HG03103 (cell line): ENCODE results near the gene SLC6A20.
"Not testable (repeated sequence)": the region's sequence is repeated elsewhere in the genome, so short reads cannot be mapped to it uniquely, and the experiment has no call there.

Source experiments
- ATAC-seq: cut with Tn5 transposase; IDR thresholded peaks from one replicate; pipeline ENCODE4 v1.9.1; 2021; ENCODE audit warnings: low read depth; ENCODE audit not compliant: unreplicated experiment

SLC6A20 gene

DNA sequence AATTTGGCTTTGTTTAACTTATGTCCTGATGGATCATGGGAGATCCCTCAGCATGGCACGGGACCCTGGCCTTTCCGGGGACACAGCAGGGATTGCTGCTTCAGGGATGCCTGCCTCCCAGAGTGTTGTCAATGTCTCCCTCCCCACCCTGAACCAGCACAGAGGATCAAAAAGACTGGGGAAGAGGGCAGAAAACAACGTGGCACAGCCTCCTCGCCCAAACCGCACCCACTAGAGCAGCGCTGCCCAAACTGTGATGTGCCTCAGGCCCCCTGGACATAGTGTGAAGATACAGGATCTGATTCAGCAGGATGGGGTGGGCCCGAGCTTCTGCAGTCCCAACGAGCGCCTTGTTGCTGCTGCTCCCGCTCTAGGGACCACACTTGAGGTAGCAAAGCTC lies 34.5 kb downstream of the SLC6A20 start:
- no peak for ATAC-seq

GRCh38 chr3:45760878-45761711 lies 35.2 kb downstream of the SLC6A20 start:
- ATAC-seq: no peak

DNA sequence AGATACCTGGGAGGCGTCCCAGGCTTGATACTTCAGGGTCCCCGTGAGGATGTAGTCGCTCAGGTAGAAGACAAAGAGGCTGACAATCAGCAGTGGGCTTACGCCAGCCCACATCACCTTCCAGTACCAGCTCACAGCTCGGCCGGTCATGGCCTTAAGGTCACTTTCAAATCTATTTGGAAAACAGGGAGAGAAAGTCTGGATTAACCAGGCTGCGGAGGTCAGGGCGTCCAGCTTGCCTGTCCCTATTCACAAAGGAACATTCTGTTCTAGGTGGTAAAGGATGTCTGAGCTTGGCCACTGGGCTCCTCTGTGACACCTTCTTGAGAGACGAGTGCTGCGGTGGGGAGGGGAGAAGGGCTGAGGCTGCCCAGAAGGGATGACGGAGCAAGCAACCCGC lies 36.5 kb downstream of the SLC6A20 start:
- ATAC-seq: no peak

GRCh38 chr3:45758871-45759270 lies 37.5 kb downstream of the SLC6A20 start:
- ATAC-seq: no peak

- not testable (repeated sequence) for ATAC-seq
These were observed 39.2 kb downstream of the SLC6A20 start for GRCh38 chr3:45757141-45757540.

DNA sequence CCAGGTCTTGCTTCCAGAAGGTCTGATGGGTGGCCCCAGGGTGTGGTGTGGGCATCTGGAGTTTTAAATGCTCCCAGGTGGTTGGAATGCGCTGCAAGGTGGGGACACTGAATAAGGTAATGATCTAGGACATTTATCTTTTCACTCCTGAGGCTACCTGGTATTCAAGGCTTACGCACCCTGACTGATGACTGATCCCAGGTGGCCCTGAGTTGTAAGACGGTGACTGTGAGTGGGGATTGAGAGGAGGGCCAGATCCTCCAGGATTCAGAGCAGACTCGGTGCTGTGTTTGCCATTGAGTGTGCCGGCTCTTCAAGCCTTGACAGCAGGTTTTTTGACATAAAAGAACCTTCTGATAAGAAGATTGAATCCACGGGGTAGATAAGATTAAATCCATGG lies 40.3 kb downstream of the SLC6A20 start:
- ATAC-seq: no peak

- ATAC-seq: no peak
These were observed 41.9 kb downstream of the SLC6A20 start for GRCh38 chr3:45754461-45754860.

DNA sequence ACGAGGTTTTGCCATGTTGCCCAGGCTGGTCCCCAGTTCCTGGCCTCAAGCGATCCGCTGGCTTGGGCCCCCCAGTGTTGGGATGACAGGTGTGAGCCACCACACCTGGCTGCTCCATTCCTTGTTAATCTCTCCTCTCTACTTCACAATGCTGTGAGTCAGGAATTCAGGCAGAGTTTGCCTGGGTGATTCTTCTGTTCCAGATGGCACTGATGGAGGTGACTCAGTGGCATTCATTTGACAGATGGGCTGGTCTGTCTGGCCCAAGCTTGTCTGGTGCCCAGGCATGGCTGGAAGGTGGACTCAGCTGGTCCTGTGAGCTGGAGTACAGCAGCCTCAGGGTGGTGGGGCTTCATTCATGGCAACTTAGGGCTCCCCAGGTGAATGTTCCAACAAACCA lies 43.2 kb downstream of the SLC6A20 start:
- ATAC-seq: no peak

- no peak for ATAC-seq
These were observed 44.6 kb downstream of the SLC6A20 start for GRCh38 chr3:45751537-45752242.

- no peak for ATAC-seq
These were observed 46.5 kb downstream of the SLC6A20 start for GRCh38 chr3:45749880-45750279.

- not testable (repeated sequence) for ATAC-seq
These were observed 47.2 kb downstream of the SLC6A20 start for GRCh38 chr3:45749036-45749600.

- no peak for ATAC-seq
These were observed 48.3 kb downstream of the SLC6A20 start for GRCh38 chr3:45748068-45748467.

- no peak for ATAC-seq
These were observed 49.3 kb downstream of the SLC6A20 start for GRCh38 chr3:45746777-45747622.

GRCh38 chr3:45746165-45746776 lies 50.1 kb downstream of the SLC6A20 start:
- ATAC-seq: no peak

DNA sequence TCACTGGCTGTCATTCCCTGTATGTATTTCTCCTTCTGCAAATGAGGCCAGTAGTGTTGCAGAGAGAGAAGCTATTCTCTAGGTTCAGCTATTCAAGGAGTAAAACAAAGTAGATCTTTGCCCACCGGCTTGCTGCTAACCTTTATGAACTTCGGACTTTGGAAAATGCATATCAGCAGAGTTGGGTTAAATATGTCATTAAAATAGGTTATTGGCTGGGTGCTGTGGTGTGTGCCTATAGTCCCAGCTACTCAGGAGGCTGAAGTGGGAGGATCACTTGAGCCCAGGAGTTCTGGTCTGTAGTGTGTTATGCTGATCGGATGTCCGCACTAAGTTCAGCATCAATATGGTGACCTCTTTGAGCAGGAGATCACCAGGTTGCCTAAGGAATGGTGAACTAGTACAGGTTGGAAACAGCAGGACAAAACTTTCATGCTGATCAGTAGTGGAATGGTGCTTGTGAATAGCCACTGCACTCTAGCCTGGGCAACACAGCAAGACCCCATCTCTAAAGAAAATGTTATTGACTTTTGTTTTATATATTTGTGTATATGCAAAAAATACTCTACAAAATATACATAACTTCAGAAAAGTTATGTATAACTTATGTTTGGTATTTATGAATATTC lies 53.8 kb downstream of the SLC6A20 start:
- ATAC-seq: no peak

DNA sequence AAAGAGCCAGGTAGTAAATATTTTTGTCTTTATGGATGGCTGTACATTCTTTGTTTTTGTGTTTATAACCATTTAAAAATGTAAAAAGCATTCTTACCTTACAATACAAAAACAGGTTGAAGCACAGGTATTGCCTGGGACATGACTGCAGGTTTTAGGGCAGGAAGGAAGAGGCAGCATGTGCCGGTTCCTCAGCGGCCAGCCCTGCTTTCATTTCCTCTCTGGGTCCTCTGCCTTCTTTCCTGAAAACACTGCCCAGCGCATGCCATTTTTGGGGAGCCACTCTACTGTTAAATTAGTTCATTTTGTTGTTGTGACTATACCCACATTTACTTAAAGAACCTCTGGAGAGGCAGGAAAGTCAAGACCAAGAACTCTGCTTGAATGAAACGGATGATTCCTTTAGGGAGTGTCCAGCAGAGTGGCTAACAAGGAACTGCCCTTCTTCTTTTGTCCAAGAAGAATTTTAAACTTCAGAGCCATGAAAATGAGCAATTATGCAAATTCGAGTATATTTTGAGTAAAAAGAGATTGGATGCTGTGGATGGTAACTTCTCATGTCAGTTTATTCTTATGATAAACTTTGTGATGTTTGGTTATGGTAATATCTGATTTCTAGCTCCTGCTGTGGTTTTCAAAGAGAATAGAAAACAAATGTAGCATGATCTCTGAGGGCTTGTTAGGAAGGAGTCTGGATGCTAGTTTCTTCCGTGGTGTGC lies 54.4 kb downstream of the SLC6A20 start:
- no peak for ATAC-seq

GRCh38 chr3:45741247-45741646 lies 55.1 kb downstream of the SLC6A20 start:
- no peak for ATAC-seq

DNA sequence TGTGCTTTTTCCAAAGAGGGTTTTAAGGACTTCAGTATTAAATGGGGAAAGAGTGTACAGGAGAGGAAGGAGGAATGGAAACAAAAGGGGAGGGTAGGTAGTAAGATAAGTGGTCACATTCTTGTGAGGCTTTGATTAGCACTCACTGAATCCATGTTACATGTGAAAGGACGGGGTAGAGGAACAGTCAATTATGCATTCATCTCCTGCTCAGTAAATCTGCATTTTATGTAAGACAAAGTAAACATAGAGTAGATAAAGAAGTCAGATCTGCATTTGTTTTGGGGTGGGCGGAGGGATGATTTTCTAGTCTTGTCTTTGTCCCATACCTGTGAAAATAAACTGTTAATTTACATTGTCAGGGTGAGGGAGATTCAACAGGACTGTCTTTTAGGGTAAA lies 56.3 kb downstream of the SLC6A20 start:
- ATAC-seq: no peak

GRCh38 chr3:45737234-45737633 lies 59.1 kb downstream of the SLC6A20 start:
- no peak for ATAC-seq
